AG09309 (cell line): ENCODE results near the gene FCMR.

Experiments
- DNase-seq: peaks from one replicate; pipeline ENCODE4 v3.0.0-alpha.2; 2010; ENCODE audit warnings: low read depth
- H3K4me3 ChIP-seq: 2 replicates; pipeline ENCODE4 v1.5.1; 2011; ENCODE audit warnings: mild to moderate bottlenecking, low read depth, low read length, moderate library complexity; ENCODE audit not compliant: control insufficient read depth
- CTCF ChIP-seq: IDR thresholded peaks from 2 replicates; pipeline ENCODE4 v1.5.1; 2011; ENCODE audit warnings: mild to moderate bottlenecking, low read depth, low read length, inconsistent platforms; ENCODE audit not compliant: insufficient read depth, control insufficient read depth; ENCODE audit errors: missing control alignments

FCMR gene

GRCh38 chr1:206963740-206964139, 42.0 kb upstream of the FCMR start:
- H3K4me3 ChIP-seq = no peak overlapping the region
- TF ChIP-seq CTCF = no peak
- DNase-seq = no peak

- no peak overlapping the region for H3K4me3 ChIP-seq
- no peak for TF ChIP-seq CTCF
- no peak for DNase-seq
Observed at GRCh38 chr1:206963119-206963712, 41.5 kb upstream of the FCMR start.

GRCh38 chr1:206962272-206962671, 40.5 kb upstream of the FCMR start:
- no peak overlapping the region for H3K4me3 ChIP-seq
- no peak for DNase-seq
- TF ChIP-seq CTCF = no peak

- no peak for DNase-seq
- no peak for TF ChIP-seq CTCF
- H3K4me3 ChIP-seq = no peak overlapping the region
Observed at GRCh38 chr1:206961668-206962067, 39.9 kb upstream of the FCMR start.

- TF ChIP-seq CTCF = peak; percentile 4
- no peak for DNase-seq
- H3K4me3 ChIP-seq = no peak overlapping the region
Observed at GRCh38 chr1:206960676-206961386, 39.1 kb upstream of the FCMR start.

GRCh38 chr1:206958144-206958543, 36.4 kb upstream of the FCMR start:
- DNase-seq = no peak
- no peak overlapping the region for H3K4me3 ChIP-seq
- TF ChIP-seq CTCF = no peak
